Measurements from ENCODE around the gene TPX2. TPM values are rescaled to one million over a fixed set of nuclear protein-coding genes. Genes with fewer than 3 reads are reported as not detected.

The TPX2 gene
- total and polyA plus RNA-seq, 2 of the 8 experiments (the other 6 are each of a cell fraction or from before 2014, with no cell fraction given), result 43.6 to 125 TPM

DNA sequence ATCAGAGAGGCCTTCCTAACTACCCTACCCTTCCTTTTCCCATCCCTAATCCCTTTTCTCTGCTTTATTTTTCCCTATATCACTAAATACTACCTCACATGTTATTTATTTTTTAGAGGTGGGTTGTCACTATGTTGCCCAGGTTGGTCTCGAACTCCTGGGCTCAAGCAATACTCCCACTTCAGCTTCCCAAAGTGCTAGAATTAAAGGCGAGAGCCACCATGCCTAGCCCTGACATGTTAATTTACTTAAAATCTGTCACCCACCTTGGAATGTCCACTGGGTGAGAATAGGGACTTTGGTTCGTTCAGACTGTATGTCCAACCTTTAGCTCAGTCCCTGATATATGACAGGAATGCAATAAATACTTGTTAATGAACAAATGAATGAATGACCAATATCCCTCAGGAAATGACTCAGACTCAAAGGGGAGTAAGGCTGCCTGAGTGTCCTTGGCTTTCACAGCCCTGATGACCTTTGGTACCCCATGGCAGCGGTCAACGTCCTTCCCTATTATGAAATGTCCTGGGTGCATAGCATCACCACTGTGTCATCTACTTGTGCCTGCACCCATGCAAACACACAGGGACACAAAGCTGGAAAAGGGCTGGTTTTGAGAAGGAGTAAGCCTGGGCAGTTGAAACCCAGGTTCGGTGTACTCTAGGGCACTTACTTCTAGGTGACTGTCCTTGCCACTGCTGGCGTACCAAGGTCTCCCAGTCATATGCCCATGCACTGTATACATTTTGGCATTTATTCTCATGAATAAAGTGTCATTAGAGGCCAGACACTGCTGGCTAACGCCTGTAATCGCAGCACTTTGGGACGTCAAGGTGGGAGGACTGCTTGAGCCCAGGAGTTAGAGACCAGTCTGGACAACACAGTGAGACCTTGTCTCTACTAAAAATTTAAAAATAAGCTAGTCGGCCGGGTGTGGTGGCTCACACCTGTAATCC, 43.0 kb upstream of the TPX2 start:
- H2BK12ac ChIP-seq (ENCODE audit: low read depth, low read length), result no peak overlapping the region
- peaks cover 15 to 26% (median 20%) of the 10 kb centered on the region in 4 experiments for H3K4me1 ChIP-seq (replicated peaks in 1 of 4; ENCODE audit: control insufficient read depth in 3 of 4, insufficient read depth in 4 of 4, low read length in 3 of 4)
- no peak overlapping the region for H3K18ac ChIP-seq (ENCODE audit: extremely low read depth, low read length)
- peak overlapping the region; percentile 54; the same call in 1 of the 2 replicates for H2AK5ac ChIP-seq (ENCODE audit: low read depth, low read length)
- H3K23me2 ChIP-seq (ENCODE audit: low read depth, low read length), result no peaks in the 10 kb centered on the region
- H2BK5ac ChIP-seq (ENCODE audit: low read depth, low read length), result no peak overlapping the region
- peaks cover 0 to 58% of the 10 kb centered on the region in 2 experiments; a peak in 2 of 4 replicates for H3K79me2 ChIP-seq (ENCODE audit: control insufficient read depth in 1 of 2, insufficient read depth in 2 of 2, low read length in 2 of 2)
- H4K5ac ChIP-seq (ENCODE audit: insufficient read length, low read depth, low read length), result no peak overlapping the region
- H4K20me1 ChIP-seq (replicated peaks in 1 of 2; ENCODE audit: control insufficient read depth in 1 of 2, insufficient read depth in 2 of 2, low read length in 2 of 2), result peaks cover 0 to 2% of the 10 kb centered on the region in 2 experiments
- H4K91ac ChIP-seq (replicated peaks; ENCODE audit: insufficient read length, low read length), result no peak overlapping the region
- ChIA-PET POLR2A (ENCODE audit: partially characterized antibody) (interaction anchor here (1.1 to 3.4 kb wide), 6 partner anchors 11 to 28 kb away, joined by 4 to 25 read pairs (median 4); no protein-coding TSS in a partner anchor), CTCF (ENCODE audit: partially characterized antibody) (interaction anchor here (1.1 to 6.8 kb wide), 6 partner anchors 10 to 34 kb away, joined by 4 to 49 read pairs (median 14); no protein-coding TSS in a partner anchor)
- H3K9ac ChIP-seq (replicated peaks in 1 of 4; ENCODE audit: extremely low read depth in 1 of 4, low read depth in 3 of 4, low read length in 3 of 4), result no peak overlapping the region
- no peak overlapping the region for H3K56ac ChIP-seq (replicated peaks; ENCODE audit: insufficient read length, low read depth, low read length)
- no peaks in the 10 kb centered on the region for H3K9me3 ChIP-seq (ENCODE audit: insufficient read depth in 2 of 2, low read depth in 1 of 2, low read length in 1 of 2)
- no peak overlapping the region for H3K4me3 ChIP-seq (ENCODE audit: extremely low read depth in 1 of 4, insufficient read depth in 2 of 4, low read depth in 3 of 4, low read length in 4 of 4)
- peaks cover 5% of the 10 kb centered on the region for H3K79me1 ChIP-seq (ENCODE audit: low read depth, low read length)
- H3K27me3 ChIP-seq (replicated peaks in 1 of 4; ENCODE audit: control insufficient read depth in 3 of 4, extremely low read depth in 1 of 4, insufficient read depth in 3 of 4, low read length in 3 of 4), result no peaks in the 10 kb centered on the region
- FAIRE-seq (no peak), DNase-seq (ENCODE audit: low read depth in 1 of 2, low spot score in 2 of 2) (no peak)
- H3K23ac ChIP-seq (ENCODE audit: insufficient read length), result no peak overlapping the region
- H3K4me2 ChIP-seq (ENCODE audit: insufficient read depth in 1 of 2, low read depth in 2 of 2, low read length in 2 of 2), result no peak overlapping the region; a peak in 1 of 4 replicates
- H3K4ac ChIP-seq (replicated peaks; ENCODE audit: insufficient read length, low read depth, low read length), result no peak overlapping the region
- WGBS, 2 experiments (ENCODE audit: extremely low coverage in 1 of 2, insufficient coverage in 1 of 2, insufficient read length in 1 of 2, insufficient replicate concordance in 2 of 2, low coverage in 1 of 2, low lambda C conversion rate in 2 of 2, missing lambda C conversion rate in 1 of 2), result 89% methylated on average over 12 of the region's 12 CpGs; no CpG with 5 or more reads in 1 of the 2 experiments
- no peak overlapping the region for H2BK20ac ChIP-seq (ENCODE audit: low read length)
- H2AFZ ChIP-seq (ENCODE audit: low read length), result no peak overlapping the region
- H2BK15ac ChIP-seq (ENCODE audit: low read length), result no peak overlapping the region
- no peak overlapping the region for H4K8ac ChIP-seq (ENCODE audit: extremely low read depth, insufficient read depth, low read length)
- no peak overlapping the region for H3K14ac ChIP-seq (ENCODE audit: insufficient read length)
- no peak overlapping the region for H3K27ac ChIP-seq (ENCODE audit: low read depth, low read length)
- H3K36me3 ChIP-seq (ENCODE audit: control insufficient read depth in 2 of 4, insufficient read depth in 4 of 4, low read length in 3 of 4), result peaks cover 0 to 2% (median 0%) of the 10 kb centered on the region in 4 experiments; a peak in 1 of 8 replicates
- no peak overlapping the region for H2BK120ac ChIP-seq (replicated peaks; ENCODE audit: low read depth, low read length)
- TF ChIP-seq POU5F1 (IDR thresholded peaks at IDR 0.05; ENCODE audit: low read depth, low read length) (no peak), BACH1 (IDR thresholded peaks at IDR 0.05; ENCODE audit: low read length) (no peak), KDM5A (IDR thresholded peaks at IDR 0.05; ENCODE audit: low read length) (no peak), PHF8 (conservative IDR thresholded peaks at IDR 0.05; ENCODE audit: low read depth, low read length) (no peak), EP300 (IDR thresholded peaks at IDR 0.05; ENCODE audit: borderline replicate concordance in 1 of 2, low read depth in 2 of 2, low read length in 2 of 2) (no peak), SP4 (IDR thresholded peaks at IDR 0.05; ENCODE audit: low read length) (no peak), RFX5 (IDR thresholded peaks at IDR 0.05; ENCODE audit: borderline replicate concordance, low read depth, low read length) (no peak), CEBPB (IDR thresholded peaks at IDR 0.05; ENCODE audit: low read depth, low read length) (no peak), YY1 (IDR thresholded peaks at IDR 0.05; ENCODE audit: low read depth, low read length) (no peak), POLR2AphosphoS5 (IDR thresholded peaks at IDR 0.05; ENCODE audit: low read depth, low read length) (no peak), SP1 (IDR thresholded peaks at IDR 0.05; ENCODE audit: low read depth, low read length) (no peak), CREB1 (IDR thresholded peaks at IDR 0.05) (no peak)
